ENCODE data around the gene FCSK.
A peak's percentile ranks its signal among the peaks of the same experiment; 100 is the strongest.
"Not testable (repeated sequence)": the region's sequence is repeated elsewhere in the genome, so short reads cannot be mapped to it uniquely, and the experiment has no call there.

The FCSK gene

DNA sequence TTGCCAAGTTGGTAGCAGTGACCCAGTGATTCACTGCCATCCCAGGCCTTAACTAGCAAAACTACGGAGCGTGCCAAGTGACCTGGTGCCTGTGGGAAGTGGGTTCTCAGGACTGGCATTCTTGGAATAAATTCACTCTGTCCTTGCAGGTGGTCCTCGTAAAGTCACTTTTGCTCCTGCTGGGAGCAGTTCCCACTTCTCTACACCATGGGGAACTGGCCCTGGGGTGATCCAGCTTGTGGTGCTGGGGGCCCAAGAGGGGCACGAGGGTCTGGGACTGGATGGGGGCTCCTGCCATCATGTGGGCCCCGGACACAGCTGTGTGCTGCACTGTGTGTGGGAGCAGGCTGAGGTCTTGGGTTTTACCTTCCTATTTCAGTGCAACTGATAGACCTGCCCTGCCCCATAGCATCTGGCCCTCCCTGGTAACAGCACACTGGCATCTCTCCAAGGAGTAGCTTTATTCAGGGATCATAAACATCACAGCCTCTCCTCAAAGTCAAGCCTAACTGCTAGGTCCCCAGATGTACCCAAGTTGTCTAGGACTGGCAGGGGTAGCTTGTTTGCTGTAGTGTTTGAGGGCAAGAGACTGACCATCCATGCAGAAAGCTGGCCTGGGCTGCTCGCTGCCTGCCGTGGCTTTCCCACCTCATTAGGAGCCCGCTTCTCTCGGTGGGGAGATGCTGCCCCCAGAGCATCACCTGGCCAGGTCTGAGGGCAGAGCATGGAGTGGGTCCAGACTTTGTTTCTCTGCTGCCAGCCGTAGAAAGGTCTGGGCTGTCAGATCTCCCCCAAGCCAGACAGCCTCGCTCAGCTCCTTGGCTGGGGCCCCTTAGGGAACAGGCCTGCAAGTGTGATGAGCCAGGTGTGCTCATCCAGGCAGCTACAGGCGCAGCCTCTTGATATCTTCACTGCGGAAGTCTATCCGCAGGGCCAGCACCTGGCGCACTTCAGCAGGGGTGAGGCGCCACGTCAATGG is 26.0 kb downstream of the FCSK start:
- DNase-seq = no peak

DNA sequence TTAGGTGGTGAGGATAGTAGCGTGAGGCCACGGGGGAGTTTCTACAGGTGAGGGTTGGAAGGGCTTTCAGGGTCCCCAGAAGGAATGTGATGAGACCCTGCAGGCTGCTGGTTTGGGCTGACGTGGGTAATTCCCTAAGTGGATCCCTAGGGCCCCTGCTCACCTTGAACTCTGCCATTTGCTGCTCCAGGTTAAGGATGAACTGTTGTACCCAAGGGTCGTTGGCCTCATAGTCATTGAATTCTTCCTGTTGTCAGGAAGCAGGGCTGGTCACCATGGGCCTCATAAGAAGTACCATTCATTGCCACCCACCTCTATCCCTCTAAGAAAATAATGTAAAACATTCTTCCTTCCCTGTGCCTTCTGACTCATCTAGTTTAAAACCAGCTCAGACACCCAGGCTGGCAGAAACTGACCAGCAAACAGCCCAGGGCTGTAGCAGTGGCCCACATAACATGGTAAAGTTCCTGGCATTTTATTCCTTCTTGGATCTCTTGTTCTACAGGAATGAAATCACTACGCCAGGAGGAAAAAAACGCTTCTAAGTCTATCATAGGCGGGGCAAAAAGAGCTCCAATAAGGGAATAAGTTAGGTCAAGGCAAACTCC is 27.6 kb downstream of the FCSK start:
- no peak for DNase-seq

DNA sequence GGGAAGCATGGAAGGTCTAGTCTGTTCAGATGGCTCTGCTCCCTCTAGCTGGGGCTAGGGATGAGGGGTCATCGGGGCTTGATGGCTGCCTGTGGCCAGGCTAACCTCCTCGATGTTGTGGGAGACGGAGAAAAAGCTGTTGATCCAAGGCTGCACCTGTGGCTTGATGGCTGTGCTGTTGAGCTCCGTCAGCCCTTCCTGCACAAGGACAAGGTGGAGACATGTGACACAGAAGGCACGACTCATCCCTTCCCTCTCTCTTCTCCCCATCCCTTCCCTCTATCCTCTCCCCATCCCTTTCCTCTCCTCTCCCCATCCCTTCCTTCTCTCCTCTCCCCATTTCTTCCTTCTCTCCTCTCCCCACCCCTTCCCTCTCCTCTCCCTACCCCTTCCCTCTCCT is 28.2 kb downstream of the FCSK start:
- DNase-seq = no peak

DNA sequence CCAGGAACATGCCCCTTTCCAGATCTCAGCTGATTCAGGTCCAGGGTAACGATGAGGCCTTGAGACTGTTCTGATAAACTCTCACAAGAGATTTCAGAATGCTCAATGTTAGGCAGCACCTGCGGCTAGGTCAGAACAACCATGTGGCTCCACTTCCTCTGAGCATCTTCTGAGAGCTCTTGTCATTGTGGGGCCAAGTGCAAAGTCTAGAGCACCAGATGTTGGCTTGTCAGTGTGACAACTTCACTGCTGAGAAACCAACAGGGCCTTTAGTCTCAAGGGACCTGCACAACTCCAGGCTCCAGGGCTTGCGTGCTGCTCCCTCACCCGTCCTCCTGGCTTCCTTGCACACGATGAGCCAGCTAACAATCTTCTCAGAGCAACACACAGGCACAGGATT is 29.0 kb downstream of the FCSK start:
- no peak for DNase-seq

DNA sequence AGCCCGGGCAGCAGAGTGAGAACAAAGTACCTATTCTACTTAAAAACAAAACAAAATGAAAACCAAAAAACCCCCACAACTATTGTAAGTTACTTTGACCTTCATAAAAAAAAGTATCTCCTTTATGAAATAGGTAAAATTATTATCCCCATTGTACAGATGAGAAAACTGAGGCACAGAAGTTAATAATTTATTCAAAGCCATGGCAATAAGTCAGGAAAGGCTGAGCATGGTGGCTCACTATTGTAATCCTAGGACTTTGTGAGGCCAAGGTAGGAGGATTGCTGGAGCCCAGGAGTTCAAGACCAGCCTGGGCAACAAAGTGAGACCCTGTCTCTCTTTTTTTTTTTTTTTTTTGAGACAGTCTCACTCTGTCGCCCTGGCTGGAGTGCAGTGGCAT is 30.5 kb downstream of the FCSK start:
- no peak for DNase-seq

DNA sequence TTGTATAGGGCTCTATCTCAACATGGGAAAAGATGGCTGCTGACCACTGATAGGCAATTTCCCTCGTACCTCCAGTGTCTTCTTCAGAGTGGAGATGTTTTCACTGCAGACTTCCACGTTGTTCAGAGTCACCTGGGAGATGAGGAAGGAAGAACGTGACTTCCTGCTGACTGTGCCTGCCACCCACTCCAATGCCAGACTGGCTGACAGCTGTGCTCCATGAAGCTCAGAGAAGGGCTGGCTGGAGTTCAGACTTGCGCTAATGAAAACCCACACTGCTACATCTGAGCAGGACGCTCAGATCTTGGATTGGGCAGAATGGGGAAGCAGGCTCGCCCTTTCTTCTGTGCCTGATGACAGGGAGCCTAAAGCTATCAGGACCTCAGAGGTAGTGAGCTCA is 35.9 kb downstream of the FCSK start:
- no peak for DNase-seq

DNA sequence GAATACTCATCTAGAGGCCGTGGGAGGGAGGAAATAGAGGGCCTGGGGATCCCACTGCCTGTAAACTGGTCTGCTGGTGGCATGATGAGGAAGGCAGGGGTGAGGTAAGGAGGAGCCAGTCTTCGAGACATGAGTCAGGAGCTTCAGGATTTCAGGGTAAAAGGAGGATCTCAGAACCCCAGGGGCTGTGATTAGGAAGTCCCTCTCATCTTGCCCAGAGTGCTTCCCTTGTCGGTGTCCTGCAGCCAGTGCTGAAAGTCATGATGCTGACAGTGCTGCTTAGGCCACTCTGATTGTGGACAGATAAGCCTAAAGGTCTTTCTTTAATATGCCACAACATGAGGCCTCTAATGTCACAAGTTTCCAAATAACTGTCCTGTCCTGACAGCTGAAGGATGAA is 39.4 kb downstream of the FCSK start:
- DNase-seq = no peak

DNA sequence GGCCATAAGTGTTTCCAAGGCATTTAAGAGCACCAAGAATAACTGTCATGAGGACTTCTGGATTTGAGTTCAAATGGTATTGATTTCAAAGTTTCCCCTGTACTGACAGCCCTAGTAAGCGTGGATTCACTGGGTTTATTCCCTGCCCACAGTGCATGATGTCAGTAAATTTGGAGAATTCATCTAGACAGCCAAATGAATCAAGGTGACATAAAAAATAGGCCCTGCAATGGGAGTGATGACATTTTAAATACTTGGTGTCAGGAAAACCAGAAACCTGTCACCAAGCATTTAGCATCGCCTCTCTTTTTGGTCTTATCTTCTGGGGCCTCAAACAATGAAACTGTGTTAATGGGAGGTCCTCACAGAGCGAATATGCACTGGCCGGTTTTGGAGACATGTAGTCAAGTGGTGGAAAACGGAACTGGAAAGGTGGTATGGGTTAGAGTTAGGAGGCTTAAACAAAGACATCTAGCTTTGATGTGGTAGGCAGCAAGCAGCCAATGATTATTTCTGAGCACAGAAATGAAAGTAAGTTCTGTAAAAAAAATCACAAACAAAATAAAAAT is 39.9 kb downstream of the FCSK start:
- no peak for DNase-seq

DNA sequence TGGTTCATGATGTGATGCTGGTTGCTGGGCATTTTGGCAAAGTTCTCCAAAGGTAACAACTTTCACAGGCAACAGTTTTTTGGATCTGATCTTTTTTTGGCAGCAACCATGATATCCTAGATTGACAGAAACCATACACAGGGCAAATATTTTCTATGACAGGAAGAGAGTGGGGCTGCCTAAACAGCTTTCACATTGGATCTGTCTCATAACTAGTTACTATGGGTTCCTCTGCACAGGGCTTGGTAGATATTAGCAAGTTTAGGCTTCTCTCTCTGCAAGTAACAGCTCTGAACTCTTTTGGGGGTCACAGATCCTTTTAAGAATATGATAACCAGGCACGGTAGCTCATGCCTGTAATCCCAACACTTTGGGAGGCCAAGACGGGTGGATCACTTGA is 40.4 kb downstream of the FCSK start:
- no peak for DNase-seq

DNA sequence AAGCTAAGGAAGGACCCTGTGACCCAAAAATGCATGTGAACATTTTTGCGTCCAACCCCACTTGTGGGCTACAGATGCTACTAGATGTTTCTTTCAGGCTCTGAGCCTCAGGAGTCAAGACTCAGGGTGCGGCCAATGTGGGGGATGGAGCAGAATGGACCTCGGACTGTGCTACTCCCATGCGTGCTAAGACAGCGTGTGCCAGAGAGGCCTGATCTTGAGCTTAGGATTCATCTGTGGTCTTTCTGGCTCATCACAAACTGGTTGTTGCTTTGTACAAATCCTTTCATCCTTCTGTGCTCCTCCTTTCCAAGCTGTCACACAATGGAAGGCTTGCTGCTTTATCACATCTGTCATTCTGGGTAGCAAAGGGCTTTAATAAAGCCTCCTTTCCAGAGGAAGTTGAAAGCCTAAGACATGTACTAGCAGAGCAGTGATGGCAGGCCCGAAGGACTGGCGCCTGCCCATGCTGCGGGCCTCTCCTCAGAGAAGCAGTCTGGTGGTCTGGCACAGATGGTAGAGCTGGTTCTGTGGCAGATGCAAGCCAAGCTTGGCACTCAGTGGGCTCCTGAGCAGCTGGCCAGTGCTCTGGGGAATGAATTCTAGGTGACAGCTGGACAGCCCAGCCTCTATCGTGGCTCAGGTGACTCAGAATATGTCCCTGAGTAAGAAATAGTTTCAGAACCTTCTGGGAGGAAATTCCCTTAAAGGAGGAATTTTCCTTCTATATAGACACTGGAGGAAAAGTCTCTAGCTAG is 41.2 kb downstream of the FCSK start:
- no peak for DNase-seq

DNA sequence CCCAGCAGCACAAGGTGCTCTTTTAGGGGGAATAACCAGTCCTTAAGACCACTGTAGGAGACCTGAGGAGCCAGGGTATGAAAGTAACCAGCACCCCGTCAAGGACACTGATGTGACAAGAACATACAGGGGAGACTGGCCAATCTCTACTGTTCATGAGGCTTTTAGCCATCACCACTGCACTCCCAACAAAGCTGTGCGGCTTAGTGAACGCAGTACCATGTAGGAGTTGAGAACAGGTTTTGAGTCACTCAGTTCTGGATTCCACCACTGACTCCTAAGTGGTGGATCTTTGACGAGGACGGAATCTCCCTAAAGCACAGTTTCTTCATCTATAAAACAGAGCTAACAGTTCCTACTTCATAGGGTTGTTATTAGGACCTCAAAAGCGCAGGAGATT is 42.1 kb downstream of the FCSK start:
- no peak for DNase-seq

DNA sequence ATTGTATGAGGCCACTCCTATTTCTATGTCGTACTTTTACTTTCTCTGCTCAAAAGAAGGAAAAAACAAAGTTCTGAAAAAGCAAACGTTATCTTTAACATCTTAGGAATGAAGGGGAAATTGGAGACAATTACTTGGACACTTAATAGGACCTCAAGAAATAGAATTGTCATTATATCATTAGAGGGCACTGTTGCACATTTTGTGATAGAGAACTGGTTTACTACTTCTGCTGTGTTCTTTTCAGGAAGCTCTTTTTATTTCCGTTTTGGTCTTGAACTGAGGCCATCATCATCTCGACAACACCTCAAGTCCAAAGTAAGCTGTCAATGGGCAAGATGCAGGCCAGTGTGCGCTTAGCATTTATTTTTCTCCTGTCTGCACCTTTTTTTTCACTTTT is 54.4 kb downstream of the FCSK start:
- DNase-seq = no peak

DNA sequence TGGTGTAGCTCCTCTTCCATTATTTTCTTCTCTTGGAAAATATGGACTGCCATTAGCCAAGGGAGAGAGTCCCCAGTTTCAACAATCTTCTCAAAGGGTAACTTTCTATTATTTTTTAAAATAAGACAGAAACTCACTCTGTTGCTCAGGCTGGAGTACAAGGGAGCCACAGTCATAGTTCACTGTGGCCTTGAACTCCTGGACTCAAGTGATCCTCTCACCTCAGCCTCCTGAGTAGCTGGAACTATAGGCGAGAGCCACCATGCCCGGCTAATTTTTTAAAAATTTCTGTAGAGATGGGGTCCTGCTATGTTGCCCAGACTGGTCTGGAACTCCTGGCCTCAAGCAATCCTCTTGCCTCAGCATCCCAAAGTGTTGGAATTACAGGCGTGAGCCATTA is 55.8 kb downstream of the FCSK start:
- no peak for DNase-seq

DNA sequence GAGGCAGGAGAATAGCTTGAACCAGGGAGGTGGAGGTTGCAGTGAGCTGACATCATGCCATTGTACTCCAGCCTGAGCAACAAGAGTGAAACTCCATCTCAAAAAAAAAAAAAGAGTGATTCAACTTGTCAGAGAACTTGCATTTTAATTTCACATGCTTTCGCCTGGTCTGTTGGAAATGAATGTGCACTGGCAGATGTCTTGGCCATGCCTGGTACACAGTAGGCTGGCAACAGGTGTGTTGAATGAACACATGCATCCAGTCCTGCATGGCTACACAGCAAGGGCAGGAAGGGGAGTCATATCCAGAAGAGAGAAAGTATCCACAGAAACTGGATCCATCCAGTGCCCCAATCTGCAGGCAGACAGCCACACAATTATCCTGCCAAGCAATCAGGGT is 57.4 kb downstream of the FCSK start:
- no peak for DNase-seq

DNA sequence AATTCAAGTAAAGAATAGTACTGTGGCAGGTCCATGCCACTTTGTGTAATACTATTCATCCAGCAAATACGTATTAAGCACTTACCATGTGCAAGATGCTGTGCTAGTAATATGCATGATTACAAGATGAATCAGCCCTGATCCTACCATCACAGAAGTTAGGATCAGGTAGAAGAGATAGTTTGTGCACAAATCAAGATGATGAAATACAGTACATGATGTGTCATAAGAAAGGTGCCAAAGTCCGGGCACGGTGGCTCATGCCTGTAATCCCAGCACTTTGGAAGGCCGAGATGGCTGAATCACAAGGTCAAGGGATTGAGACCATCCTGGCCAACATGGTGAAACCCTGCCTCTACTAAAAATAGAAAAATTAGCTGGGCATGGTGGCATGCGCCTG is 58.1 kb downstream of the FCSK start:
- no peak for DNase-seq

DNA sequence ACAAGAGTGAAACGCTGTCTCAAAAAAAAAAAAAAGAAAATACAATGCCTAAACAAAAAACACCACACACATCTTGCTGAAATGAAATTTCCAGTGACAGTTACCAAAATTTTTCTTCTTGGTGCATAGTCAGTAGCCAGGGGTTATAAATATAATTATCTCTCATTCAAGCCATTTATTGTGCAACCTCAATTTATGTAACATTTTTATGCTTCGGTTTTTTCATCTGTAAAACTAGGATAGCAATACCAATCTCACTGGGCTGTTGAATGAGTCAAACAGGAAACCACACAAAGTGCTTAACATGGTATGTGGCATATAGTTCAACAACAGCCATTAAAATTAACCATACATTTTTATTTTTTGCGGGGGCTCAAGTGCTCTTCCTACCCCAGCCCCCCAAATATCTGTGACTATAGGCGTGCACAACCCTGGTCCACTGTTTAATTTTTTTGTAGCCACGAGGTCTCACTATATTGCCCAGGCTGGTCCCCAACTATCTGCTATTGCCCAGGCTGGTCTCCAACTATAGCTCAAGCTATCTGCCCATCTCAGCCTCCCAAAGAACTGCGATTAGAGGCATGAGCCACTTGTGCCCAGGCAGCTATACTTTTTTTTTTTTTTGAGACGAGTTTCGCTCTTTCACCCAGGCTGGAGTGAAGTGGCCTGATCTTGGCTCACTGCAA is 66.4 kb downstream of the FCSK start:
- no peak for DNase-seq

DNA sequence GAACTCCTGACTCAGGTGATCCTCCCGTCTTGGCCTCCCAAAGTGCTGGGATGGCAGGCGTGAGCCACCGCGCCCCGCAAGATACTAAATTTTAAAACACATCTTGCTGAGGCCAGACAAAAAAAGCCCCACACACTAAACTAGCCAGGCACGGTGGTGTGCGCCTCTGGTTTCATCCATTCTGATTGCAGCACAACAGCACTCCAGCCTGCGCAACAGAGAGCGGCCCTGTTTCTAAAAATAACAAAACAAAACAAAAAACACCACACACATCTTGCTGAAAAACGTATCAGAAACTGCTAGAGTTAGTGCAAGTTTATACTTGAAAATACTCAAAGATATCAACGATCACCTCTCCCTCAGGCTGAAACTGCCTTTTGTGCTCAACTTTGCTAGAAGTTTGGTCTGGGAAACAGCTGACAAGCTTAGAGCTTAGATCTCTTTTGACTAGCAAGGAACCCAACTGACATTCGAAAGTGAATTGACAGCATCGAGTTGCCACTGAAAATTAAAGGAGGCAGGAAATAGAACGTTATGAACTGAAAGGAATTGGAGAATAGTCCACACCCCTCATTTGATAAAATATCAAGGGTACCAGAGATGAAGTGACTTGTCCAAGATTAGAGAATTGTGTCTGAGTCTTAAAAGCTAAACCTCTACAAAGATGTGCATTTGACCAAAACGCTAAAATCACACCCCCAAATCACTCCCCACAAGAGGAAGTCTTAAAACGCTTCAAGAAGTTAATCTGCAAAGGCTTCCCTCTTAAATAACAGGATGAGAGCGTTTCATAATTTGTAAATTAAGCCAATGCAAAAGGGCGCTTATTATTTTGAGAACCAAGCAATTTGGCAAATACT is 68.1 kb downstream of the FCSK start:
- DNase-seq = no peak

DNA sequence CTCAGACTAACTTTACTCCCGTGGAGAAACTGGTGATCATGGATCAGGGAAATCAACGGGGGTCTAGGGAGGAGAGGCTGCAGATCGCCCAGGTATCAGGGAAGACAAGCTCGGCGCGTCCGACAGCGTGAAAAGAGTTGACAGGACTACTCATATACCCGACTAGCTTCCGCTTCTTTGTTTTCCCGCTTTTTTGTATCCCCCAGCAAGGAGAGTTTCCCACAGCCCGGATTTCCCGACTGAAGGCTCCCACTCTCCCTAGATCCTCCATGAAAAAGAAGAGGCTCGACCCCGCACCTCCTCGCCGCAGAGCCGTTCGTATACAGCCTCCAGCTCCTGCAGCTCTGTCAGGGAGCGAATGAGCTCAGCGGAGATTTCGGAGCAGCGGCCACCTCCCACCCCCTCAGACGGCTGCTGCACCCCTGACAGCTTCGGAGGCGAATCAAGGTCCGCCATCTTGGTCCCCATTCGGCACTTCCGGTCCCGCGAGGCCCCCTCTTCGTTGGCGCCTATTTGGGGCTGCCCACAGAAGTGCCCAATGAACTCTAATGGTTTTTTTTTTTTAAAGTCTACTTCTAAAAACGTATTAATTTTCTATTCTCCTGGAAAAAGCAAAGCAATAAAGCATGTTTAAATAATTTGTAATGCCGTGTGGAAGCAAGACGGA is 68.8 kb downstream of the FCSK start, which contains the start of gene COG4:
COG4 (minus strand) TSS at position 479 of the 667 bp plus-strand sequence; CDS start at position 468, 11 bp downstream.
- DNase-seq = peak; percentile 45

DNA sequence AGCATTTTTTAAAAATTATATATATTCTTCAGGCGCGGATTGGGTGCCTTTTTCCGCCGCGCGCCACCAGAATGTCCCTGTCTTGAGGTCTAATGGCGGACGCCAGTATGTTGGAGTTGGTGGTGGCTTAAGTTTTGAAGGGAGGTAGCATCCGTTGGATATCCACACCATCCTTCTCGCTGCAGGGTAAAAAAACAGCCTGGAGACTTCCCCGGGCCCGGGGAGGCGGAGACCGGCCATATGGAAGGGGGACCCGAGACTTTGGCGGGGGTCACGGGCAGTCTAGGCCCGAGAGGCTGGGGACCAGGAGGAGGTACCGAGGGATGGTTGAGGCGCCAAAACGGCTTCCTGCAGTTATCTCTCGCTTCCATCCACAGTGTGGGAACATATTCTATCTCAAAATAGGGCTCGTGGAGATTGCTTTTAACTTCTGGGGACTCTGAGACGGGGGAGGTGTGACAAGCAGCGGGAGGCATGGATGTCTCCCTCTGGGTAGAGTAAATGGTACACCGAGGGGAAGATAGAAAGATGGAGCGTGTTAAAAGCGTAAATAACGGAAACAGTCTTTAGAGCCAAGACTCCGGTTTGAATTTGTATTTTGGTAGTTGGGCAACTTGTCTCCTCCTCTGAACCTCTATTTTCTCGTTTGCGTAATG is 69.5 kb downstream of the FCSK start, which contains the start of gene SF3B3:
SF3B3 (plus strand) TSS at position 74 of the 656 bp plus-strand sequence. CDS start 2,841 bp downstream, outside the sequence.
- DNase-seq = no peak

DNA sequence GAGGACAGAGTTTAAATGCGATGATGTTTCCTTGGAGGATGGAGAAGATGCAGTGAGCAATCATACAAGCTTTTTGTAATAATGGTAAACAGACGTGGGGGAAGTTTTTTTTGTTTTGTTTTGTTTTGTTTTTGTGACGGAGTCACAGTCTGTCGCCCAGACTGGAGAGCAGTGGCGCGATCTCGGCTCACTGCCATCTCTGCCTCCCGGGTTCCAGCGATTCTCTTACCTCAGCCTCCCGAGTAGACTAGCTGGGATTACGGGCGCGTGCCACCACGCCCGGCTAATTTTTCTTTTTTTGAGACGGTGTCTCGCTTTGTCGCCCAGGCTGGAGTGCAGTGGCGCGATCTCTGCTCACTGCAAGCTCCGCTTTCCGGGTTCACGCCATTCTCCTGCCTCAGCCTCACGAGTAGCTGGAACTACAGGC is 70.0 kb downstream of the FCSK start:
- DNase-seq = not testable (repeated sequence)
